Endothelial cell (in vitro differentiated cells): ENCODE measurements around the gene ZCCHC24. TPM values are rescaled to one million over a fixed set of nuclear protein-coding genes. Genes with fewer than 3 reads are reported as not detected.

ENCODE experiments used
- DNase-seq: peaks from one replicate; pipeline ENCODE4 v3.0.0; 2021; ENCODE audit warnings: low spot score
- H3K27ac Mint-ChIP-seq: one replicate; pipeline ENCODE4 v1.8.0; 2021; ENCODE audit warnings: mixed read lengths, inconsistent platforms; ENCODE audit not compliant: unreplicated experiment
- H3K27me3 Mint-ChIP-seq: one replicate; pipeline ENCODE4 v1.8.0; 2021; ENCODE audit warnings: mild to moderate bottlenecking, moderate library complexity, mixed read lengths, inconsistent platforms; ENCODE audit not compliant: unreplicated experiment
- H3K36me3 Mint-ChIP-seq: one replicate; pipeline ENCODE4 v1.8.0; 2021; ENCODE audit warnings: mild to moderate bottlenecking, low read depth, mixed read lengths, inconsistent platforms; ENCODE audit not compliant: unreplicated experiment
- H3K4me1 Mint-ChIP-seq: one replicate; pipeline ENCODE4 v1.8.0; 2021; ENCODE audit warnings: mild to moderate bottlenecking, mixed read lengths, inconsistent platforms; ENCODE audit not compliant: unreplicated experiment
- H3K4me3 Mint-ChIP-seq: one replicate; pipeline ENCODE4 v1.8.0; 2021; ENCODE audit warnings: mild to moderate bottlenecking, mixed read lengths, inconsistent platforms; ENCODE audit not compliant: unreplicated experiment
- H3K9me3 Mint-ChIP-seq: one replicate; pipeline ENCODE4 v1.8.0; 2021; ENCODE audit warnings: mixed read lengths, inconsistent platforms; ENCODE audit not compliant: unreplicated experiment
- CTCF ChIP-seq: fragments of 200-600 bp; sonication (generic); IDR thresholded peaks from one replicate; pipeline ENCODE4 v1.5.0; 2021; ENCODE audit warnings: antibody characterized with exemption; ENCODE audit not compliant: unreplicated experiment
- total RNA-seq: library from RNA; stranded (reverse); fragmentation: NEBNext Ultra II Directional; extraction: Animal tissue kit (Norgen Biotek cat#: 25700); gene quantifications from one replicate; pipeline ENCODE4 v1.2.1, GENCODE V29; 2021; ENCODE audit not compliant: unreplicated experiment

ZCCHC24 gene
- total RNA-seq, 1 donor from 2014 or later, result 60.0 TPM

- Mint-ChIP-seq H3K4me3 (peak overlapping the region; percentile 79), H3K27me3 (peaks cover 25% of the 10 kb centered on the region), H3K9me3 (no peaks in the 10 kb centered on the region), H3K36me3 (peaks cover 14% of the 10 kb centered on the region), H3K4me1 (peaks cover 88% of the 10 kb centered on the region), H3K27ac (peak overlapping the region; percentile 86)
- DNase-seq, result no peak
- TF ChIP-seq CTCF, result no peak
These were observed 42.5 kb downstream of the ZCCHC24 start for GRCh38 chr10:79402951-79403350.

- DNase-seq, result no peak
- TF ChIP-seq CTCF, result no peak
- Mint-ChIP-seq H3K4me1 (peaks cover 89% of the 10 kb centered on the region), H3K9me3 (no peaks in the 10 kb centered on the region), H3K27ac (peak overlapping the region; percentile 86), H3K4me3 (peak overlapping the region; percentile 79), H3K27me3 (peaks cover 27% of the 10 kb centered on the region), H3K36me3 (peaks cover 17% of the 10 kb centered on the region)
These were observed 42.8 kb downstream of the ZCCHC24 start for GRCh38 chr10:79402625-79402946.

- no peak for DNase-seq
- Mint-ChIP-seq H3K36me3 (peaks cover 24% of the 10 kb centered on the region), H3K27me3 (peaks cover 25% of the 10 kb centered on the region), H3K4me3 (no peak overlapping the region), H3K4me1 (peaks cover 80% of the 10 kb centered on the region), H3K27ac (peak overlapping the region; percentile 18), H3K9me3 (no peaks in the 10 kb centered on the region)
- no peak for TF ChIP-seq CTCF
These were observed 44.2 kb downstream of the ZCCHC24 start for GRCh38 chr10:79401015-79401921.

- H3K36me3 Mint-ChIP-seq, result peaks cover 27% of the 10 kb centered on the region
- H3K4me1 Mint-ChIP-seq, result peaks cover 71% of the 10 kb centered on the region
- H3K4me3 Mint-ChIP-seq, result no peak overlapping the region
- no peaks in the 10 kb centered on the region for H3K9me3 Mint-ChIP-seq
- DNase-seq, result peak; percentile 79
- H3K27me3 Mint-ChIP-seq, result peaks cover 20% of the 10 kb centered on the region
- peak overlapping the region; percentile 76 for H3K27ac Mint-ChIP-seq
- TF ChIP-seq CTCF, result peak; percentile 83
These were observed 45.0 kb downstream of the ZCCHC24 start for GRCh38 chr10:79400146-79401004.
